Activated naive CD4-positive, alpha-beta T cell treated with anti-CD3 and anti-CD28 coated beads, Interleukin-2, amount 10 ng/mL, durations not matched to agents 7 days and 5 days (primary cell): ENCODE data around the gene PTPRF.

Source experiments
- CTCF ChIA-PET: fragments of 350-600 bp; sonication (Branson Sonifier 250); formaldehyde crosslinking; loops from one replicate; lab custom pipeline; 2021; ENCODE audit warnings: antibody characterized with exemption; lab: Charles Lee
- DNase-seq: peaks from one replicate; pipeline ENCODE4 v3.0.0-alpha.2; 2020
- H3K27ac Mint-ChIP-seq: one replicate; pipeline ENCODE4 v1.8.0; 2021; ENCODE audit warnings: mild to moderate bottlenecking, moderate library complexity, mixed read lengths
- H3K27me3 Mint-ChIP-seq: one replicate; pipeline ENCODE4 v1.8.0; 2021; ENCODE audit warnings: mild to moderate bottlenecking, mixed read lengths
- H3K36me3 Mint-ChIP-seq: one replicate; pipeline ENCODE4 v1.8.0; 2021; ENCODE audit warnings: mixed read lengths
- H3K4me1 Mint-ChIP-seq: one replicate; pipeline ENCODE4 v1.8.0; 2021; ENCODE audit warnings: mixed read lengths
- H3K4me3 Mint-ChIP-seq: one replicate; pipeline ENCODE4 v1.8.0; 2021; ENCODE audit warnings: mild to moderate bottlenecking, moderate library complexity, mixed read lengths
- H3K9me3 Mint-ChIP-seq: one replicate; pipeline ENCODE4 v1.8.0; 2021; ENCODE audit warnings: mixed read lengths

Gene PTPRF

GRCh38 chr1:43611950-43612349 is 81.3 kb downstream of the PTPRF start:
- Mint-ChIP-seq H3K27me3 (peaks cover 10% of the 10 kb centered on the region), H3K27ac (no peak overlapping the region), H3K36me3 (no peaks in the 10 kb centered on the region), H3K4me1 (no peaks in the 10 kb centered on the region), H3K9me3 (no peaks in the 10 kb centered on the region), H3K4me3 (no peak overlapping the region)
- CTCF ChIA-PET = no interaction called here
- no peak for DNase-seq

GRCh38 chr1:43612406-43612805 is 81.7 kb downstream of the PTPRF start:
- Mint-ChIP-seq H3K27me3 (peaks cover 10% of the 10 kb centered on the region), H3K36me3 (no peaks in the 10 kb centered on the region), H3K9me3 (no peaks in the 10 kb centered on the region), H3K4me3 (no peak overlapping the region), H3K27ac (no peak overlapping the region), H3K4me1 (no peaks in the 10 kb centered on the region)
- CTCF ChIA-PET = no interaction called here
- no peak for DNase-seq

- H3K27me3 Mint-ChIP-seq = peaks cover 10% of the 10 kb centered on the region
Measured at GRCh38 chr1:43613075-43613942, 82.6 kb downstream of the PTPRF start.

GRCh38 chr1:43614211-43614610 is 83.5 kb downstream of the PTPRF start:
- no peak overlapping the region for H3K4me3 Mint-ChIP-seq
- no peaks in the 10 kb centered on the region for H3K9me3 Mint-ChIP-seq
- H3K4me1 Mint-ChIP-seq = no peaks in the 10 kb centered on the region
- CTCF ChIA-PET = interaction anchor here (0.7 kb wide), 1 partner anchor 676 kb away, joined by 3 read pairs; no protein-coding TSS in a partner anchor
- H3K36me3 Mint-ChIP-seq = no peaks in the 10 kb centered on the region
- H3K27me3 Mint-ChIP-seq = peaks cover 5% of the 10 kb centered on the region
- no peak for DNase-seq
- no peak overlapping the region for H3K27ac Mint-ChIP-seq

More at GRCh38 chr1:43613075-43613942, 82.6 kb downstream of the PTPRF start:
- Mint-ChIP-seq H3K4me1 (no peaks in the 10 kb centered on the region), H3K27ac (no peak overlapping the region), H3K36me3 (no peaks in the 10 kb centered on the region), H3K9me3 (no peaks in the 10 kb centered on the region), H3K4me3 (no peak overlapping the region)
- CTCF ChIA-PET = interaction anchor here (0.7 kb wide), 1 partner anchor 675 kb away, joined by 3 read pairs; no protein-coding TSS in a partner anchor
- DNase-seq = no peak

GRCh38 chr1:43614891-43615290 is 84.2 kb downstream of the PTPRF start:
- CTCF ChIA-PET = no interaction called here
- H3K4me1 Mint-ChIP-seq = no peaks in the 10 kb centered on the region
- no peak overlapping the region for H3K27ac Mint-ChIP-seq
- no peak overlapping the region for H3K4me3 Mint-ChIP-seq
- H3K27me3 Mint-ChIP-seq = peaks cover 4% of the 10 kb centered on the region
- no peak for DNase-seq
- no peaks in the 10 kb centered on the region for H3K9me3 Mint-ChIP-seq
- H3K36me3 Mint-ChIP-seq = no peaks in the 10 kb centered on the region

GRCh38 chr1:43616383-43616782 is 85.7 kb downstream of the PTPRF start:
- no peak overlapping the region for H3K27ac Mint-ChIP-seq
- CTCF ChIA-PET = no interaction called here
- no peak overlapping the region for H3K4me3 Mint-ChIP-seq
- DNase-seq = no peak
- no peaks in the 10 kb centered on the region for H3K9me3 Mint-ChIP-seq
- no peaks in the 10 kb centered on the region for H3K4me1 Mint-ChIP-seq
- H3K36me3 Mint-ChIP-seq = no peaks in the 10 kb centered on the region
- peaks cover 1% of the 10 kb centered on the region for H3K27me3 Mint-ChIP-seq

GRCh38 chr1:43617011-43617410 is 86.3 kb downstream of the PTPRF start:
- H3K9me3 Mint-ChIP-seq = no peaks in the 10 kb centered on the region
- H3K27me3 Mint-ChIP-seq = peaks cover 4% of the 10 kb centered on the region
- no peak overlapping the region for H3K27ac Mint-ChIP-seq
- CTCF ChIA-PET = no interaction called here
- H3K4me3 Mint-ChIP-seq = no peak overlapping the region
- DNase-seq = no peak
- H3K36me3 Mint-ChIP-seq = no peaks in the 10 kb centered on the region
- H3K4me1 Mint-ChIP-seq = no peaks in the 10 kb centered on the region

GRCh38 chr1:43617668-43618067 is 87.0 kb downstream of the PTPRF start:
- Mint-ChIP-seq H3K9me3 (no peaks in the 10 kb centered on the region), H3K27me3 (peaks cover 4% of the 10 kb centered on the region), H3K4me1 (no peaks in the 10 kb centered on the region), H3K36me3 (no peaks in the 10 kb centered on the region), H3K27ac (no peak overlapping the region), H3K4me3 (no peak overlapping the region)
- DNase-seq = no peak
- CTCF ChIA-PET = no interaction called here

- Mint-ChIP-seq H3K27ac (no peak overlapping the region), H3K9me3 (no peaks in the 10 kb centered on the region), H3K27me3 (peaks cover 4% of the 10 kb centered on the region), H3K36me3 (no peaks in the 10 kb centered on the region), H3K4me1 (no peaks in the 10 kb centered on the region), H3K4me3 (no peak overlapping the region)
- CTCF ChIA-PET = no interaction called here
- peak; percentile 11 for DNase-seq
Measured at GRCh38 chr1:43618521-43619313, 88.0 kb downstream of the PTPRF start.

GRCh38 chr1:43619314-43619790 is 88.7 kb downstream of the PTPRF start:
- Mint-ChIP-seq H3K9me3 (no peaks in the 10 kb centered on the region), H3K4me3 (no peak overlapping the region), H3K36me3 (no peaks in the 10 kb centered on the region), H3K27me3 (peaks cover 4% of the 10 kb centered on the region), H3K4me1 (no peaks in the 10 kb centered on the region), H3K27ac (no peak overlapping the region)
- peak; percentile 19 for DNase-seq
- CTCF ChIA-PET = no interaction called here

- Mint-ChIP-seq H3K4me1 (no peaks in the 10 kb centered on the region), H3K4me3 (no peak overlapping the region), H3K27ac (no peak overlapping the region), H3K36me3 (no peaks in the 10 kb centered on the region), H3K27me3 (peaks cover 6% of the 10 kb centered on the region), H3K9me3 (no peaks in the 10 kb centered on the region)
- DNase-seq = peak; percentile 17
- CTCF ChIA-PET = no interaction called here
Measured at GRCh38 chr1:43619996-43620920, 89.6 kb downstream of the PTPRF start.

- Mint-ChIP-seq H3K9me3 (no peaks in the 10 kb centered on the region), H3K27ac (no peak overlapping the region), H3K27me3 (peaks cover 13% of the 10 kb centered on the region), H3K4me3 (no peak overlapping the region), H3K4me1 (no peaks in the 10 kb centered on the region), H3K36me3 (no peaks in the 10 kb centered on the region)
- CTCF ChIA-PET = interaction anchor here (1.1 kb wide), 1 partner anchor 67 kb away, joined by 3 read pairs; no protein-coding TSS in a partner anchor
- DNase-seq = peak; percentile 19
Measured at GRCh38 chr1:43620956-43621355, 90.3 kb downstream of the PTPRF start.

GRCh38 chr1:43621386-43621785 is 90.7 kb downstream of the PTPRF start:
- H3K4me1 Mint-ChIP-seq = no peaks in the 10 kb centered on the region

More at GRCh38 chr1:43621386-43621785, 90.7 kb downstream of the PTPRF start:
- CTCF ChIA-PET = interaction anchor here (1.1 kb wide), 1 partner anchor 67 kb away, joined by 3 read pairs; no protein-coding TSS in a partner anchor
- H3K9me3 Mint-ChIP-seq = no peaks in the 10 kb centered on the region
- no peak overlapping the region for H3K27ac Mint-ChIP-seq
- H3K27me3 Mint-ChIP-seq = peaks cover 14% of the 10 kb centered on the region
- H3K4me3 Mint-ChIP-seq = no peak overlapping the region
- H3K36me3 Mint-ChIP-seq = no peaks in the 10 kb centered on the region
- peak; percentile 6 for DNase-seq
